Measurements from ENCODE around the gene ZKSCAN3.
"Not testable (repeated sequence)": the region's sequence is repeated elsewhere in the genome, so short reads cannot be mapped to it uniquely, and the experiment has no call there.

The ZKSCAN3 gene

DNA sequence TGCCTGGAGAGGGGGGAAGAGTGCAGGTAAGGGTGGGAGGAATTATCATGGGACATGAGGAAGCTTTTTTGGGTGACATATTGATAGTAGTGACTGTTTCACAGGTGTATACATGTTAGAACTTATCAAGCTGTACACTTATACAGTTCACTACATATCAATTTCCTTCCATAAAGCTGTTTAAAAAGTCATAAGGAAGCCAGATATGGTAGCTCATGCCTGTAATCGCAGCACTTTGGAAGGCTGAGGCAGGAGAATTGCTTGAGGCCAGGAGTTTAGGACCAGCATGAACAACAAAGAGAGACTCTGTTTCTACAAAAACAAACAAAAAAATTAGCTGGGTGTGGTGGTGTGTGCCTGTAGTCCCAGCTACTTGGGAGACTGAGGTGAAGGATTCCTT, 28.1 kb downstream of the ZKSCAN3 start:
- no peak for DNase-seq (ENCODE audit: low spot score)

DNA sequence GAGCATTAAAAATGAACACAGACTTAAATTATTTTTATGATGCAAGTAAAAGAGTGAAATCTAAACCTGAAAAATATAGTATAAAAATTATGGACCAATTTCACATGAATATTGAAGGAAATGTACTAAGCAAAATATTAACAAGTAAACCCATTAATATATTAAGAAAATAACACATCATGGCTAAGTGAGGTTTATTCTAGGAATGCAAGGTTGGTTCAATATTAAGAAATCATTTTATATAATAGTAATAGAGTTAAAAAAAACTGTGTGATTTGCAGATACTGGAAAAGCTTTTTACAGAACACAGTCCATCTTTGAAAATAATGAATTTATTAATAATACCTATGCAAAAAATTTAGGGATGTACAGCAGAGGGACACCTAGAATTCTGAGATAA, 28.9 kb downstream of the ZKSCAN3 start:
- DNase-seq (ENCODE audit: low spot score): no peak

DNA sequence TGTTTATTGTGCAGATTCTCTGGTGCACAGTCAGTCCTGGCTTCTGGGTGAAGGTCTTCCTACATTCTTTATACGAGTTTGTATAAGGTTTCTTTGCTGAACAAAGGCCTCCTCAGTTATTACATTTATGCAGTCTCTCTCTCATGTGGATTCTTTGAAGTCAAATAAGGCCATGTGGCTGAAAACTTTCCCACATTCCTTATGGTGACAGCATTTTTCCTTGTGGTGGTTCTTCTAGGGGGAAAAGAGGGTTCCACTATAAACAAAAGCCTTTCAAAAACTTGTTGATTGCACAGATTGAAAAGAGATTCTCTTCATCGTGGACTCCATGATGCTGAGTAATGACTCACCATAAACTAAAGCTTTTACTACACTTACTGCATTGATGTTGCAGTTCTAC, 30.6 kb downstream of the ZKSCAN3 start:
- DNase-seq (ENCODE audit: low spot score): no peak

GRCh38 chr6:28383235-28384142, 33.7 kb downstream of the ZKSCAN3 start:
- DNase-seq (ENCODE audit: low spot score): peak; percentile 64

GRCh38 chr6:28384143-28384533, 34.4 kb downstream of the ZKSCAN3 start:
- DNase-seq (ENCODE audit: low spot score): no peak

- DNase-seq (ENCODE audit: low spot score): no peak
These were observed 40.9 kb downstream of the ZKSCAN3 start for GRCh38 chr6:28390688-28391087.

DNA sequence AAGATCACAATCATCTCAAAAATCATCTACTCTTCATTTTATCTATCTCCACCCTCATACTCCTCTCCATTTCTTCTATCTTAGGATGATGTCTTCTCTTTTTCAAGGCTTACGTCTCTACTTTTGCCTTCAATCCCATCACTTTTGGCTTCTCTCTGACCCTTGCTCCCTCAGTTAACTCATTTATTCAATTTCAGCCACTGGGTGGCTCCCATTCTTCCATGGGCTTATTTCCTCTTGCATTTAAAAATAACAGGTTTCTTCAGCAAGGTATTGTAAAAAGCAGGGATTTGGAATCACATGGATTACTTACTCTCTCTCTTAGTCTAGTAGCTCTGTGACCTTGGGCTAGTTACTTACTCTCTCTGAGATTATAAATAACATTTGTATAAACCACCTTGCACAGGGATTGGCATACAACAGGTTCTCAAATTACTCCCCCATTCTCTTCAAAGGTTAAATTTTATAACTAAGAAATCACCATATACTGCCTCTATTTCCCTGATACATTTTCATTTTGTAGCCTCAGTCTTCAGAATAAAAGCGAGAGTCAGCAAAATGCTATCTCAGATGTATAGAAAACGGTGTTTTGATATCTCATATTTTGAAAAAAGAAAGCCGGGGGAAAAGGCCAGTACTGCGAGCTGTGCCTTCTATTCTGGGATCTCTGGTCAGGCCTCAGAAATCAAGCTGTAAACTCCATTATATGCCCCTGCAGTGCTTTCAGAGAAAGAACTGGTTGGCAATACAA, 44.3 kb downstream of the ZKSCAN3 start:
- DNase-seq (ENCODE audit: low spot score): peak; percentile 12

- no peak for DNase-seq (ENCODE audit: low spot score)
These were observed 46.2 kb downstream of the ZKSCAN3 start for GRCh38 chr6:28395918-28396317.

GRCh38 chr6:28399350-28400121, 49.8 kb downstream of the ZKSCAN3 start, which contains the start of gene ZSCAN12:
Gene ZSCAN12 (minus strand): TSS chr6:28399747. CDS start chr6:28398405, 1,342 bp downstream.
- DNase-seq (ENCODE audit: low spot score): peak; percentile 91

DNA sequence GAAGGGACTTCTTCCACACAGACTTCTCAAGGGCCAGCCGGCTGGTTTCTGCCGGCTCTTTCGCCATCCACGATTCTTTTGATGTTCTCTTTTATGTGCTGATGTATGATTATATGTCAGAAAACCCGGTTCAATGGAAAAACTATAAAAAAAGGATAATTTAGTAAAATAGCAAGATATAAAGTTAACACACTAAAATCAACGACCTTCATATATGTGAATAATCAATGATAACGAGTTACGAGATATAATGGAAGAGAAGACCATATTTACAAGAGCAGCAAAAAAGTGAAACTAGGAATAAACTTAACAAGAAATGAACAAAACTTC, 50.3 kb downstream of the ZKSCAN3 start:
- DNase-seq (ENCODE audit: low spot score): no peak

DNA sequence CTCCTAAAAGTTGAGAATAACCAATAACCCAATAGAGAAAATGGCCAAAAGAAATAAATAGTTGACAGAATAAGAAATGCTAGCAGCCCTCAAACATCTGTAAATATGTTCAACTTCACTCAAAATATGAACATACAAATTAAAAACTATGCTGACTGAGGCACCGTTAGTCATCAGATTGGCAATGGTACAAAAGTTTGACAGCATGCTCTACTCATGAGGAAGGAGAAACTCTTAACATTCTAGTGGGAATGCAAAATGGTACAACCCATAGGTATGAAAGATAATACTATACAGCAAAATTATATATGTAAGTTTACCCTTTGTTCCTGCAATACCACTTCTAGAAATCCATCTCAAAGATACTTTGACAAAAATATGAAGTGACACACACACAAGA, 51.4 kb downstream of the ZKSCAN3 start:
- DNase-seq (ENCODE audit: low spot score): no peak

GRCh38 chr6:28402197-28402596, 52.5 kb downstream of the ZKSCAN3 start:
- no peak for DNase-seq (ENCODE audit: low spot score)

- not testable (repeated sequence) for DNase-seq (ENCODE audit: low spot score)
These were observed 54.2 kb downstream of the ZKSCAN3 start for GRCh38 chr6:28403923-28404322.

DNA sequence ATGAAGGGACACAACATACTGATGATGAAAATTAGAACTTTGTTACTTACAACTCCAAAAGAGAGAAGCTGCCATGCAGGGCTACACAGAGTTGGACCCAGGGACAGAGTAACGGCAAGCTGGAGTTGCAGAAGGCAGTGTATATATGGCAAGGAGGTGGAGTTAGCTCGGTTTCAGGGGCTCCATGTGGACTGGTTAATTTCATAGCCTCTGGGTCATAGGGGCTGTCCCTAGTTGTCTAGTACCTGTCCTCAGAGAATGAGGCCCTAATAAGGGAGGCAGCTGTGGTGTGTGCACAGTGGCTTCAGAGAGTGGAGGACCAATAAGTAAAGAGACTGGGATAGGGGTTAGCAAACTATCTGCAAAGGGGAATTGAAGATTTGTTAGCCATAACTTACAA, 57.7 kb downstream of the ZKSCAN3 start:
- DNase-seq (ENCODE audit: low spot score): no peak

- DNase-seq (ENCODE audit: low spot score): no peak
These were observed 58.5 kb downstream of the ZKSCAN3 start for GRCh38 chr6:28408076-28408802.

DNA sequence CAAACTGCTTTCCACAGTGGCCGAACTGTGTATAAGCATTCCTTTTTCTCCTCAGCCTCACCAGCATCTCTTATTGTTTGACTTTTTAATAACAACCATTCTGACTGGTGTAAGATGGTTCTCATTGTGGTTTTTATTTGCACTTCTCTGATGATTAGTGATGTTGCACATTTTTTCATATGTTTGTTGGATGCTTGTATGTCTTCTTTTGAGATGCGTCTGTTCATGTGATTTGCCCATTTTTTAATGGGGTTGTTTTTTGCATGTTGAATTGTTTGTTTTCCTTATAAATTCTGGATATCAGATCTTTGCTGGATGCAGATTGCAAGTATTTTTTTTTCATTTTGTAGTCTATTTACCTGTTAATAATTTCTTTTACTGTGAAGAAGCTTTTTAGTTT, 61.0 kb downstream of the ZKSCAN3 start:
- DNase-seq (ENCODE audit: low spot score): no peak

GRCh38 chr6:28413681-28414080, 63.9 kb downstream of the ZKSCAN3 start:
- no peak for DNase-seq (ENCODE audit: low spot score)
